ENCODE data around the gene TMEM82. TPM values are rescaled to one million over a fixed set of nuclear protein-coding genes. Genes with fewer than 3 reads are reported as not detected.

Gene TMEM82
- polyA plus RNA-seq, 1 donor (not counting 4 experiments of a cell fraction or from before 2014, with no cell fraction given) = not detected

GRCh38 chr1:15706751-15707150 lies 35.5 kb upstream of the TMEM82 start:
- Histone ChIP-seq H3K4me2 (ENCODE audit: control insufficient read depth, extremely low read depth, insufficient read depth, low read depth, low read length) (no peak overlapping the region), H2AFZ (ENCODE audit: control insufficient read depth, low read length) (no peak overlapping the region), H4K20me1 (ENCODE audit: control insufficient read depth, extremely low read depth, insufficient read depth, low read length) (peaks cover 3% of the 10 kb centered on the region), H3K27me3 (ENCODE audit: control insufficient read depth, extremely low read depth, insufficient read depth, low read length) (no peaks in the 10 kb centered on the region), H3K4me1 (ENCODE audit: control insufficient read depth, extremely low read depth, insufficient read depth, low read length) (peaks cover 13% of the 10 kb centered on the region), H3K9me3 (ENCODE audit: control insufficient read depth, low read depth, low read length) (no peaks in the 10 kb centered on the region), H3K9me1 (ENCODE audit: control insufficient read depth, extremely low read depth, insufficient read depth, low read length) (peaks cover 2% of the 10 kb centered on the region), H3K36me3 (ENCODE audit: control insufficient read depth in 2 of 2, extremely low read depth in 1 of 2, insufficient read depth in 2 of 2, low read length in 2 of 2) (peaks cover 11 to 12% of the 10 kb centered on the region in 2 experiments), H3K9ac (ENCODE audit: control insufficient read depth, extremely low read depth, insufficient read depth, low read length) (no peak overlapping the region), H3K79me2 (ENCODE audit: control insufficient read depth, insufficient read depth, low read length) (peaks cover 65% of the 10 kb centered on the region), H3K4me3 (ENCODE audit: control insufficient read depth in 2 of 3, extremely low read depth in 1 of 3, insufficient read depth in 2 of 3, low read depth in 1 of 3, low read length in 3 of 3) (no peak overlapping the region), H3K27ac (ENCODE audit: control insufficient read depth, insufficient read depth, low read length) (no peak overlapping the region)
- no peak for FAIRE-seq
- dilution Hi-C loops (cut with MboI; ENCODE audit: extremely low pct_ligation_motif_present, low sequenced_read_pairs) = no loop called here
- DNase-seq (ENCODE audit: low read depth, low spot score) = no peak
- no peak for TF ChIP-seq EZH2 (IDR thresholded peaks at IDR 0.05; ENCODE audit: low read length)
- TF ChIP-seq CTCF (optimal IDR thresholded peaks at IDR 0.05 in 1 of 3, IDR thresholded peaks at IDR 0.05 in 1 of 3, conservative IDR thresholded peaks at IDR 0.05 in 1 of 3; ENCODE audit: extremely low read depth in 1 of 3, insufficient read depth in 2 of 3, low read length in 3 of 3) = no peak

GRCh38 chr1:15707239-15707925 lies 34.9 kb upstream of the TMEM82 start:
- FAIRE-seq (no peak), DNase-seq (ENCODE audit: low read depth, low spot score) (no peak)
- Histone ChIP-seq H3K9me1 (ENCODE audit: control insufficient read depth, extremely low read depth, insufficient read depth, low read length) (peaks cover 2% of the 10 kb centered on the region), H3K27ac (ENCODE audit: control insufficient read depth, insufficient read depth, low read length) (no peak overlapping the region), H3K4me1 (ENCODE audit: control insufficient read depth, extremely low read depth, insufficient read depth, low read length) (peaks cover 13% of the 10 kb centered on the region), H3K79me2 (ENCODE audit: control insufficient read depth, insufficient read depth, low read length) (peaks cover 63% of the 10 kb centered on the region), H3K9me3 (ENCODE audit: control insufficient read depth, low read depth, low read length) (no peaks in the 10 kb centered on the region), H2AFZ (ENCODE audit: control insufficient read depth, low read length) (no peak overlapping the region), H4K20me1 (ENCODE audit: control insufficient read depth, extremely low read depth, insufficient read depth, low read length) (peaks cover 3% of the 10 kb centered on the region), H3K36me3 (ENCODE audit: control insufficient read depth in 2 of 2, extremely low read depth in 1 of 2, insufficient read depth in 2 of 2, low read length in 2 of 2) (peaks cover 10 to 11% of the 10 kb centered on the region in 2 experiments), H3K27me3 (ENCODE audit: control insufficient read depth, extremely low read depth, insufficient read depth, low read length) (no peaks in the 10 kb centered on the region), H3K4me2 (ENCODE audit: control insufficient read depth, extremely low read depth, insufficient read depth, low read depth, low read length) (no peak overlapping the region), H3K4me3 (ENCODE audit: control insufficient read depth in 2 of 3, extremely low read depth in 1 of 3, insufficient read depth in 2 of 3, low read depth in 1 of 3, low read length in 3 of 3) (no peak overlapping the region), H3K9ac (ENCODE audit: control insufficient read depth, extremely low read depth, insufficient read depth, low read length) (no peak overlapping the region)
- dilution Hi-C loops (cut with MboI; ENCODE audit: extremely low pct_ligation_motif_present, low sequenced_read_pairs) = no loop called here
- no peak for TF ChIP-seq CTCF (optimal IDR thresholded peaks at IDR 0.05 in 1 of 3, IDR thresholded peaks at IDR 0.05 in 1 of 3, conservative IDR thresholded peaks at IDR 0.05 in 1 of 3; ENCODE audit: extremely low read depth in 1 of 3, insufficient read depth in 2 of 3, low read length in 3 of 3)
- no peak for TF ChIP-seq EZH2 (IDR thresholded peaks at IDR 0.05; ENCODE audit: low read length)

Data from keratinocyte (primary cell).